Measurements from ENCODE around the gene METTL16. TPM values are rescaled to one million over a fixed set of nuclear protein-coding genes. Genes with fewer than 3 reads are reported as not detected.

The METTL16 gene
- polyA plus RNA-seq, 4 donors: 10.7 to 25.2 (median 12.9) TPM

DNA sequence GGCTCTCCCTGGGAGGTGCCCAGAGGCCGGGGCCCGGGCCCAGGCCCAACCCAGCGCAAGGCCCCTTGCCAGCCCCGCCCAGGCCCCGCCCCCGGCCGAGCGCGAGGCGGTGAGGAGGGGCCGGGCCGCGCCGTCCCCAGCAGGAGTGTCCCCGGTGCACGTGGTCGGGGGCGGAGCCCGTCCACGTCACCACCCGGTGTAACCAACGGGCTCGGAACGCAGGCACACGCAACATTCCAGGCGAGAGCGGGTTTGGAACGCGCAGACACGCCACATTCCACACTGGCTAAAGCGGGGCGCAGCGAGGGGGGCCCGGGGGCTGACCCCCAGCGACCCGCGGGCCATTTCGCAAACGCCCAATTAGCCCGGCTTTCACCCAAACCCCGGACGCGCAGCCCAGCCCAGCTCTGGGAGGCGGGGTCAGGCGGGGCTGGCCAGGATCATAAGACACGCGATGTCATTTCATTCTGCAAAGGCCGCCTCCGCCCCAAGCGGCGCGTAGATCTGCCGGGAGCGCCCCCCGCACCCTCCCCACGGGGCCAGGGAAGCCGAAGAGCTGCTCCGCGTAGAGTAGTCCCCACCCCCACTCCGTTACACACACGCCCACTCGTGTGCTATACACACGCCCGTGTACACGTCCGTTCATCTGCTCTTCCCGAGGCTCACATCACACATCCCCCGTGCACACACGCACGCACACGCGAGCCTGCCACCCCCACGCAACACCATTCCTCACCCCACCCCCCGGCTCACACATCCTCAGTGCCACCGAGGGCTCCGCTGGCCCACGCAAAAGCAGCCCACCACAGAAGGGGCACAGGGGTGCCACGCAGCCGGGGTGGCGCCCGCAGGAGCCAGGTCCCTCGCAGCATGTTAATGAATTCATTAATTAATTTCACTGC, 111.9 kb downstream of the METTL16 start:
- no peak for FAIRE-seq

DNA sequence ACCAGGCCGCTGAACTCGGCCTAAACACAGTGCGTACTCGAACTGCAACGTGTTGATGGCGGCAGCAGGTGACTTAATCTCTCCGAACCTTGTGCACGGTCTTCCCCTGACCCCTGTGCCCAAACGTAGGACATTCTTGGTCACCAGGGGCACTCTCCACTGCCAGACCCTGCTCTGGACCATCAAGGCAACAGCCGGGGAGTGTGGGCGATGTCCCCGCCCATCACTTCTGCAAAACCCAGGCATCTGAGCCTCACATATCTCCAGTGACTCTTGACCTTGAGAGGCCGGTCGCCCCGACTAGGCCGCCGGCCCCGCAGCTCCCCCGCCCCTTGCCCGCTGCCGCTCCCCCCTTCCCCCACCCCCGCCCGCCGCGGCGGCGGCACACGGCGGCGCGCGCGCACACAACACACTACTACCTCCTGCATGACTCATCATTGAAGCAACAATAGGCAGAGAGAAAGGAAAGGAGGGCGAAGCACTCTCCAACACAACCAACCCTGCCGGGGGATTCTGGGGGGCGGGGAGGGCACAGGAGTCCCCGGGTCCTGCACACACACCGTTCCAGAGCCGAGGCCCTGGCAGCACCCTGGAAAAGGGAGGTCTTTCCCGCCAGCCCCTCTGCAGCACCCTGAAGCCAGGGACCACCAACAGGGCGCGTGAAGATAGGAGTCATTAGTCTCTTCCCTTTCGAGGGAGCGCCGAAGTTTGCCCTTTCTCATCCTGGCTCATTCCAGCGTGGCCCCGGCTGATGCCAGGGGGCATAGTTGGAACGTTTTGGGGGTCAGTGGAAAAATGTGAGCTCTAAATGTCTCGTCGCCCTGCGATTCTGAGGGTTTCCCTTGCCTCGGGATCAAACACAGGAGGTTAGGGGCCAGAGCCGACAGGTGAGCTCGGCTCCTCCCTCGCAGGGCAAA, 112.8 kb downstream of the METTL16 start:
- Histone ChIP-seq H3K4me3 (ENCODE audit: low read depth in 1 of 3, low read length in 3 of 3) (peak overlapping the region; percentile 32 to 75 (median 53)), H3K27ac (ENCODE audit: low read depth in 1 of 3, low read length in 2 of 3) (peak overlapping the region; percentile 96 to 100 (median 97)), H3K27me3 (ENCODE audit: control insufficient read depth in 3 of 3, insufficient read depth in 3 of 3, low read length in 3 of 3) (no peaks in the 10 kb centered on the region), H3K4me1 (ENCODE audit: control insufficient read depth in 3 of 3, insufficient read depth in 2 of 3, low read depth in 1 of 3, low read length in 2 of 3) (peaks cover 18 to 67% (median 30%) of the 10 kb centered on the region in 3 donors), H3K36me3 (ENCODE audit: control insufficient read depth in 3 of 3, insufficient read depth in 2 of 3, low read depth in 1 of 3, low read length in 3 of 3) (peaks cover 0 to 25% (median 2%) of the 10 kb centered on the region in 3 donors), H3K9me3 (ENCODE audit: control insufficient read depth in 2 of 2, insufficient read depth in 1 of 2, low read depth in 1 of 2, low read length in 1 of 2) (no peaks in the 10 kb centered on the region)
- WGBS, 3 donors: 13 to 17% (median 16%) methylated on average over 40 to 55 of the region's 55 CpGs
- FAIRE-seq (no peak), DNase-seq (peak; percentile 78 to 84)

More for the DNA sequence above, 111.9 kb downstream of the METTL16 start:
- Histone ChIP-seq H3K9me3 (ENCODE audit: control insufficient read depth in 2 of 2, insufficient read depth in 1 of 2, low read depth in 1 of 2, low read length in 1 of 2) (no peaks in the 10 kb centered on the region), H3K27ac (ENCODE audit: low read depth in 1 of 3, low read length in 2 of 3) (peak overlapping the region; percentile 96 to 100 (median 100)), H3K27me3 (ENCODE audit: control insufficient read depth in 3 of 3, insufficient read depth in 3 of 3, low read length in 3 of 3) (no peaks in the 10 kb centered on the region), H3K4me1 (ENCODE audit: control insufficient read depth in 3 of 3, insufficient read depth in 2 of 3, low read depth in 1 of 3, low read length in 2 of 3) (peaks cover 12 to 69% (median 26%) of the 10 kb centered on the region in 3 donors), H3K4me3 (ENCODE audit: low read depth in 1 of 3, low read length in 3 of 3) (peak overlapping the region; percentile 81 to 98 (median 87)), H3K36me3 (ENCODE audit: control insufficient read depth in 3 of 3, insufficient read depth in 2 of 3, low read depth in 1 of 3, low read length in 3 of 3) (peaks cover 0 to 19% (median 0%) of the 10 kb centered on the region in 3 donors)
- peak; percentile 98 to 100 for DNase-seq
- whole genome bisulfite sequencing, 3 donors: 0 to 1% (median 1%) methylated on average over 63 to 82 of the region's 82 CpGs

DNA sequence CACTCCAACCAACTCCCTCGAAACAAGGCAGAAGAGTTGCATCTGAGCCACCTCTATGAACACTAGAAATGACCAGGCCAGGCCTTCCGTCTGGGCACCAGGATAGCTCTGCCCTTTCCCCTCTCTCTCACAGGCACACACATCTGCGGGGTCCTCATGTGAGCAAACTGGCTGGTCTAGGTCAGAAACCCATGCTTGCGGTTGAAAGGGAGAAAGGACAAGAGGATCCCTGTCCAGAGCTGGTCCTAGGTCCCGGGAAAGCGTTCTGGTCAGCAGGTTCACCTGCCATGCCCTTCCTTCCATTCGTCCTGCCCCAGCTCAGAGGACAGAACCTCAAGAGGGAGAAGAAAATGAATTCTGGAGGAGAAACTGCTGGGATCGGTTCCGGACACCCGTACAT, 113.5 kb downstream of the METTL16 start:
- peak overlapping the region in 2 of 3 donors; percentile 33 to 53 for H3K4me3 ChIP-seq (ENCODE audit: low read depth in 1 of 3, low read length in 3 of 3)

DNA sequence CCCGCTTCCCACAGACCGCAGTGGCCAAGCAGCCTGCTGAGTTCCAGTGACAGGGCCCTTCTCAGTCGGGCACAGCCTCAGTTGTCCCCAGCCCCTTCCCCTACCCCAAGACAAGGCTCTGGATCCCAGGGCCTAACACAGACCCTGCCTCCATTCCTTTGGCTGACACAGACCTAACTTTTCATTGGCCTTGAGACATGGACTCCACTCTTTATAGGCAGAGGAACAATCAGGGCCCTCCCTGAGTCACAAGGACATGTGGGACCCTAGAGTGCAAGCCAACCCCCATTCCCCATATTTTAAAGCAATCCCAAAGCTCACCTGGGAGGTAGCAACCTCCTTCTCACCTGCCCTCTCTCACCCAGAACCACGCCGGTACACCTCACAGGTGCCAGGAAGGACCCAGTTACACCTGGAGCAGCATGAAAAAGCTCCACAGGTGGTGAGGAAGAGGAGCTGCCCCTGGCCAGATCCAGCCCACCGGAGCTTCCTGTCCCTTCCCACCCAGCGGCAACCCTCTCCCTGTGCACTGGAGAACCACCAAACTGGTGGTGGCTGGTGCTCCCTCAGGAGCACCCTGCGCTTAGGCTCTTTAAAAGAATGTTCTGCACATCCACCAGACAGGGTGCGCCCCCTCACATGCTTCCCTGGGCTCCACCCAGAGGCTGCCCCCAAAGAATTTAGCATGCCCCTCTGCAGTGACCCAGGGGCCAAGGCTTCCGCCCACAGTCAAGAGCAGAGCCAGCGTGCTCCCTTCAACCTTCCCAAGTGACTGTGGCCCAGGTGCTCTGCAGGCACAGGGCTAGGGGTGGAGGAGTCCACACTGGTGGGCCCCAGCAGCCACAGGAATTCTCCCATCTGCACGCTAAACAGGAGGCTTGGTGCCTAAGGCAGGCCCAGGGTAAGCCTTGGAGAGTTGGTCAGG, 114.2 kb downstream of the METTL16 start:
- Histone ChIP-seq H3K27me3 (ENCODE audit: control insufficient read depth in 3 of 3, insufficient read depth in 3 of 3, low read length in 3 of 3) (no peaks in the 10 kb centered on the region), H3K4me3 (ENCODE audit: low read depth in 1 of 3, low read length in 3 of 3) (peak overlapping the region in 1 of 3 donors; percentile 26)
- no peak for FAIRE-seq

More for the DNA sequence above, 113.5 kb downstream of the METTL16 start:
- peak overlapping the region; percentile 83 to 100 (median 96) for H3K27ac ChIP-seq (ENCODE audit: low read depth in 1 of 3, low read length in 2 of 3)
- 82 to 85% (median 84%) methylated on average over 10 of the region's 10 CpGs for WGBS, 3 donors
- FAIRE-seq (no peak), DNase-seq (peak in 1 of 2 donors; percentile 35)
- H3K9me3 ChIP-seq (ENCODE audit: control insufficient read depth in 2 of 2, insufficient read depth in 1 of 2, low read depth in 1 of 2, low read length in 1 of 2): no peaks in the 10 kb centered on the region
- peaks cover 0 to 25% (median 2%) of the 10 kb centered on the region in 3 donors for H3K36me3 ChIP-seq (ENCODE audit: control insufficient read depth in 3 of 3, insufficient read depth in 2 of 3, low read depth in 1 of 3, low read length in 3 of 3)
- peaks cover 15 to 60% (median 30%) of the 10 kb centered on the region in 3 donors for H3K4me1 ChIP-seq (ENCODE audit: control insufficient read depth in 3 of 3, insufficient read depth in 2 of 3, low read depth in 1 of 3, low read length in 2 of 3)
- H3K27me3 ChIP-seq (ENCODE audit: control insufficient read depth in 3 of 3, insufficient read depth in 3 of 3, low read length in 3 of 3): no peaks in the 10 kb centered on the region

DNA sequence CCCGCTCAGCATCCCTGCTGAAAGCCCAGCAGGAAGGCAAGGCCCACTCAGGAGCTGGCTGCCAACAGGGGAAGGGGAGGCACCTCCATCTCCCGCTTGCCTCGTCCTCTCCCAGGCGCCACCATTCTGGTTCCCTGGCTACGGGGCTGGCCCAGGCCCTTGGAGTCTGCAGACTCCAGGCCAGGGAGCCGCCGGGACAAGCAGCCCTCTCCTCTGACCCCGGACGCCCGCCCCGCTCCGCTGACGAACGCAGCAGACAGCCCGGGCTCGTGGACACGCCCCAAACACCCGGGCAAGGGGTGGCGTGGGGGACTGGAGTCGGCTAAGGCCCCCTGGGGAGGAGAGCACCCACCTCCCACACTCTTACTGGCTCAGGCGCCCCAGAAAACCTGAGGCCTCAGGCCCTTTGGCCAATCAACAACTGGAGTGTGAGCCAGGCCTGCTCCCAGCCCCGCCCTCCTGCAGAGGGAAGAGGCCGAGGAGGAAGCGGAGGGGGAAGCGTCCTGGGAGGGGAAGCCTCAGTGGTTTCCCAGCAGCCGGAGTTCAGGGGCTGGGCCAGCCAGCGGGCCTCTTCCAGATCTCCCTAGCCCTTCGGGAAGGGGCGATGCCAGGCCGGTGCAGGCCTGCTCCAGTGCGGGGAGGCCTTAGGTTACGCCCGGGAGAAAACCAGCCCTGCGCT, 115.0 kb downstream of the METTL16 start:
- FAIRE-seq: no peak

More for the DNA sequence above, 114.2 kb downstream of the METTL16 start:
- no peaks in the 10 kb centered on the region for H3K9me3 ChIP-seq (ENCODE audit: control insufficient read depth in 2 of 2, insufficient read depth in 1 of 2, low read depth in 1 of 2, low read length in 1 of 2)
- DNase-seq: no peak
- H3K27ac ChIP-seq (ENCODE audit: low read depth in 1 of 3, low read length in 2 of 3): peak overlapping the region; percentile 83 to 100 (median 96)
- 68 to 75% (median 72%) methylated on average over 12 of the region's 12 CpGs for WGBS, 3 donors
- peaks cover 13 to 53% (median 30%) of the 10 kb centered on the region in 3 donors for H3K4me1 ChIP-seq (ENCODE audit: control insufficient read depth in 3 of 3, insufficient read depth in 2 of 3, low read depth in 1 of 3, low read length in 2 of 3)
- H3K36me3 ChIP-seq (ENCODE audit: control insufficient read depth in 3 of 3, insufficient read depth in 2 of 3, low read depth in 1 of 3, low read length in 3 of 3): peaks cover 0 to 25% (median 2%) of the 10 kb centered on the region in 3 donors

DNA sequence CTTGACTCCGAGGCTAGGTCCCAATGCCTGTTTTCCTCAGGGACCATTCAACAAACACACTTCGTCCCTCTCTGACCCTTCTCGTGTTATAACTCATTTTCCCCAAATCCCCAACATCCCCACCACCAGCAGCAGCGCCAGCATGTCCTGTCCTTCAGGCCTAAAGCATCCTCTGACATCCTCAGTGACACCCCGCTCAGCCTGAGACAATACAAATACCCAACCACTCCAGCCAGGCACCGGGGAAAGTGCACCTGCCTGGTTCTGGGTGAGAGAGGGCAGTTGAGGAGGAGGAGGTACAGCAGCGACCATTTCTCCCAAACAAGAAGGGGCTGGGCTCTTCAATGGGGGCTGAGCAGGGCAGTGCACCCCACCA, 115.5 kb downstream of the METTL16 start:
- H3K27me3 ChIP-seq (ENCODE audit: control insufficient read depth in 3 of 3, insufficient read depth in 3 of 3, low read length in 3 of 3): no peaks in the 10 kb centered on the region
- 45 to 49% (median 48%) methylated on average over 7 of the region's 7 CpGs for WGBS, 3 donors
- H3K9me3 ChIP-seq (ENCODE audit: control insufficient read depth in 2 of 2, insufficient read depth in 1 of 2, low read depth in 1 of 2, low read length in 1 of 2): no peaks in the 10 kb centered on the region
- peaks cover 18 to 61% (median 37%) of the 10 kb centered on the region in 3 donors for H3K4me1 ChIP-seq (ENCODE audit: control insufficient read depth in 3 of 3, insufficient read depth in 2 of 3, low read depth in 1 of 3, low read length in 2 of 3)
- H3K27ac ChIP-seq (ENCODE audit: low read depth in 1 of 3, low read length in 2 of 3): peak overlapping the region; percentile 83 to 100 (median 96)
- DNase-seq: no peak
- peaks cover 2 to 35% (median 2%) of the 10 kb centered on the region in 3 donors for H3K36me3 ChIP-seq (ENCODE audit: control insufficient read depth in 3 of 3, insufficient read depth in 2 of 3, low read depth in 1 of 3, low read length in 3 of 3)
- FAIRE-seq: no peak
- H3K4me3 ChIP-seq (ENCODE audit: low read depth in 1 of 3, low read length in 3 of 3): peak overlapping the region in 2 of 3 donors; percentile 19 to 38

More for the DNA sequence above, 115.0 kb downstream of the METTL16 start:
- H3K36me3 ChIP-seq (ENCODE audit: control insufficient read depth in 3 of 3, insufficient read depth in 2 of 3, low read depth in 1 of 3, low read length in 3 of 3): peaks cover 0 to 31% (median 2%) of the 10 kb centered on the region in 3 donors
- DNase-seq: peak; percentile 94 to 95
- H3K27me3 ChIP-seq (ENCODE audit: control insufficient read depth in 3 of 3, insufficient read depth in 3 of 3, low read length in 3 of 3): no peaks in the 10 kb centered on the region
- H3K4me3 ChIP-seq (ENCODE audit: low read depth in 1 of 3, low read length in 3 of 3): peak overlapping the region; percentile 19 to 38 (median 24)
- peaks cover 16 to 56% (median 35%) of the 10 kb centered on the region in 3 donors for H3K4me1 ChIP-seq (ENCODE audit: control insufficient read depth in 3 of 3, insufficient read depth in 2 of 3, low read depth in 1 of 3, low read length in 2 of 3)
- H3K27ac ChIP-seq (ENCODE audit: low read depth in 1 of 3, low read length in 2 of 3): peak overlapping the region; percentile 83 to 100 (median 96)
- WGBS, 3 donors: 7 to 9% (median 7%) methylated on average over 32 to 34 of the region's 34 CpGs
- no peaks in the 10 kb centered on the region for H3K9me3 ChIP-seq (ENCODE audit: control insufficient read depth in 2 of 2, insufficient read depth in 1 of 2, low read depth in 1 of 2, low read length in 1 of 2)

Data from small intestine (tissue), 7 donors.